Lower lobe of right lung (tissue), 2 donors: ENCODE results near the gene JUNB. TPM values are rescaled to one million over a fixed set of nuclear protein-coding genes. Genes with fewer than 3 reads are reported as not detected.

Experiments used
- ATAC-seq, 2 donors: fragments of 200-7000 bp; cut with Tn5 transposase; one replicate each; pipeline ENCODE4 v1.9.1; 2020 to 2022; ENCODE audit warnings: mild to moderate bottlenecking in 2 of 2, moderate library complexity in 2 of 2
- DNase-seq: peaks from one replicate; pipeline ENCODE4 v3.0.0-alpha.2; 2020
- H3K27ac ChIP-seq: fragments of 200-600 bp; one replicate; pipeline ENCODE4 v1.8.0; 2022
- H3K27me3 ChIP-seq: fragments of 200-600 bp; one replicate; pipeline ENCODE4 v1.8.0; 2022; ENCODE audit warnings: low read depth
- H3K36me3 ChIP-seq: fragments of 200-600 bp; one replicate; pipeline ENCODE4 v1.8.0; 2022; ENCODE audit warnings: mild to moderate bottlenecking
- H3K4me1 ChIP-seq: fragments of 200-600 bp; one replicate; pipeline ENCODE4 v1.8.0; 2022
- H3K4me3 ChIP-seq: fragments of 200-600 bp; one replicate; pipeline ENCODE4 v1.8.0; 2022; ENCODE audit warnings: mild to moderate bottlenecking
- H3K9me3 ChIP-seq: fragments of 200-600 bp; one replicate; pipeline ENCODE4 v1.8.0; 2022
- CTCF ChIP-seq: fragments of 200-600 bp; IDR thresholded peaks from one replicate; pipeline ENCODE4 v1.8.0; 2022; ENCODE audit warnings: antibody characterized with exemption, mild to moderate bottlenecking
- intact Hi-C: fragments of 100-400 bp; cut with DNase I; formaldehyde crosslinking; loops from one replicate; pipeline ENCODE4 v1.11.0; 2022
- total RNA-seq: library from RNA; stranded (reverse); fragmentation: NEBNext Ultra II Directional; extraction: Animal tissue kit (Norgen Biotek cat#: 25700); gene quantifications from one replicate; pipeline ENCODE4 v1.2.1, GENCODE V29; 2021
- donor health status: DM: no; HTN: yes; CAD: no; lungs with severe emphysema.

JUNB gene
- total RNA-seq, 1 donor from 2014 or later = 131 TPM

DNA sequence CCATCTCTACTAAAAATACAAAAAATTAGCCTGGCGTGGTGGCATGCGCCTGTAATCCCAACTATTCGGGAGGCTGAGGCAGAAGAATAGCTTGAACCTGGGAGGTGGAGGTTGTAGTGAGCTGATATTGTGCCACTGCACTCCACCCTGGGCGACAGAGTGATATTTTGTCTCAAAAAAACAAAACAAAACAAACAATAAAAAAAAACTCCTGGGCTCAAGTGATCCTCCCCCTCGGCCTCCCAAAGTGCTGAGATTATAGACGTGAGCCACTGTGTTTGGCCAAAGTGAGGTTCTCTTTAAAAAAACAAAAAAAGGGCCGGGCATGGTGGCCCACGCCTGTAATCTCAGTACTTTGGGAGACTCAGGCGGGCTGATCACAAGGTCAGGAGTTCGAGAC, 3.8 kb upstream of the JUNB start:
- Histone ChIP-seq H3K27me3 (no peaks in the 10 kb centered on the region), H3K36me3 (no peaks in the 10 kb centered on the region), H3K9me3 (no peaks in the 10 kb centered on the region), H3K4me1 (peaks cover 69% of the 10 kb centered on the region), H3K27ac (peak overlapping the region; percentile 99), H3K4me3 (no peak overlapping the region)
- DNase-seq (no peak), ATAC-seq (no peak)
- intact Hi-C loops = no loop called here
- no peak for TF ChIP-seq CTCF

- Histone ChIP-seq H3K4me3 (peak overlapping the region; percentile 95), H3K36me3 (no peaks in the 10 kb centered on the region), H3K27ac (peak overlapping the region; percentile 99), H3K27me3 (no peaks in the 10 kb centered on the region), H3K4me1 (peaks cover 63% of the 10 kb centered on the region), H3K9me3 (no peaks in the 10 kb centered on the region)
- intact Hi-C loops = no loop called here
- DNase-seq (no peak), ATAC-seq (no peak)
- TF ChIP-seq CTCF = no peak
Observed at GRCh38 chr19:12788042-12788681, 3.1 kb upstream of the JUNB start.

- Histone ChIP-seq H3K36me3 (no peaks in the 10 kb centered on the region), H3K4me1 (peaks cover 57% of the 10 kb centered on the region), H3K9me3 (no peaks in the 10 kb centered on the region), H3K27me3 (no peaks in the 10 kb centered on the region), H3K27ac (peak overlapping the region; percentile 99), H3K4me3 (peak overlapping the region; percentile 95)
- ATAC-seq = no peak
- intact Hi-C loops = no loop called here
- no peak for TF ChIP-seq CTCF
- DNase-seq = peak; percentile 85
Observed at GRCh38 chr19:12788682-12789097, 2.6 kb upstream of the JUNB start.

DNA sequence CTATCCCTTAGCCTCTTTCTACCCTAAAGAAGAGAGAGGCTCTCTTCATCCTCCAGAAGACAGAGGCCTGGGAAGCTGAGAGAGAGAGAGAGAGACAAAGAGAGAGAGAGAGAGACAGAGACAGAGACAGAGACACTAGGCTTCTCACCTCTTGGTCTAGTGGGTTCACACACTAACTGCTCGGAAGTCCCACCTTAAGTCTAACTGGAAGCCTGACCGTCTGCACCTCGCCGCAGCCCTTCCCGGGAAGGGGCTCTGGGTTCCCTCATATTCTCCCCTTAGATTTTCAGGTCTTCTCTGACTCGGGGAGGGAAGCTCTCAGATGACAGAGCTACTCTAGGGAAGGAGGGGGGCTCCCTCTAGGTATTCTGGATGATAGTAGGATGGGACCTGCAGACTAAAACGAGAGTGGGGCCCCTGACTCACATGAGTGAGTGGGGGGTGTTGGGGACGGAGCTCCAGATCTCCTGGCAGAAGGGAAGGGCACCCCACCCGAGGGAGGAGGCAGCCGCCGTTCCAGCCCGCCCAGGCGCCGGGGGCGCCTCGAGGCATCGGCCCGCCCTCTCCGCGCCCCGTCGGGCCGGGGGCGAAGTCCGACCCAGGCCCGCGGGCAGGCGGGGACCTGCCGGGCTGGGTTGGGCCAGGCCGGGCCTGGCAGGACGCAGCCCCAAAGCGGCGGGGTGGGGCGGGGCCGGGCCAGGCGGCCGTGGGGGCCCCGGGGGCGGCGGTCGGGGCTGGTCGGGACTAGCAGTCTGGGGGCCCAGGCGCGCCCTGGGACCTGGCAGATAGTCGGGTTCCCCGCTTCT, 2.0 kb upstream of the JUNB start:
- peak overlapping the region; percentile 95 for H3K4me3 ChIP-seq
- no peaks in the 10 kb centered on the region for H3K9me3 ChIP-seq
- DNase-seq (no peak), ATAC-seq (no peak)
- no peaks in the 10 kb centered on the region for H3K27me3 ChIP-seq
- no peaks in the 10 kb centered on the region for H3K36me3 ChIP-seq
- peak overlapping the region; percentile 99 for H3K27ac ChIP-seq
- no peak for TF ChIP-seq CTCF
- H3K4me1 ChIP-seq = peaks cover 57% of the 10 kb centered on the region
- intact Hi-C loops = no loop called here

DNA sequence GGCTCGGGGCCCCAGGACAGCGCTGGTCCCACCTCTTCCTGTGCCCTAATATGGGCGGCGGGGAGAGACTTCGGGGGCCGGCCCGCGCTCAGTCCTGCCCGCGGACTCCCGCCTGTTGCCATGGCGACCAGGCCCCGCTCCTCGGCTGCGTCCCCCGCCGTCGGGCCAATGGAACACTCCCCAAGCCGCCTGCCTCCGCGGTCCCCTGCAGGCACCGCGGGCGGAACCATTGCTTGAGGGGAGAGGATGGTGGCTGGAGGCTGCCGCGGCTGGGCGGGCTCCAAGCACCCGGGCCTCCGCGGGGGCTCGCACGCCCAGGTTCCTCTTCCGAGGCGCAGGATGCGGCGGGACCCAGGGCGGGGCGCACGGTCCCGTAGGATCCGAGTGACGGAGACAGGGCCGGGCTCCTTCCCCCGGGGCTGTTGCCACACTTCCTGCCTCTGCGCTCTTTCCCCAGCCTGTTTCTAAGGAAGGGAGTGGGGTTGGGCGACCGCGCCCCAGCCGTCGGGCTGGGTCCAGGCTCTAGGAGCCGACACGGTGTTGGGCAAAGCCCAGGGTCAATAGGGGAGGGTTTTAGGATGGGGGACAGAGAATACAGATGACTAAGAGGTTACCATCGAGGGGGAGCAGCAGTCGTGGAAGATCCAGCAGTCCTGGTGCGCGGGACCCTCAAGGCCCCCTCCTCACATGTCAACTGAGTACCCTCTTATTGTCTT, 1.2 kb upstream of the JUNB start:
- Histone ChIP-seq H3K9me3 (no peaks in the 10 kb centered on the region), H3K27ac (peak overlapping the region; percentile 99), H3K4me1 (peaks cover 56% of the 10 kb centered on the region), H3K27me3 (no peaks in the 10 kb centered on the region), H3K4me3 (peak overlapping the region; percentile 95), H3K36me3 (no peaks in the 10 kb centered on the region)
- no peak for TF ChIP-seq CTCF
- ATAC-seq (peak; percentile 49 to 68), DNase-seq (peak; percentile 99)
- intact Hi-C loops = no loop called here
